ENCODE measurements around the gene CEL.

CEL gene

DNA sequence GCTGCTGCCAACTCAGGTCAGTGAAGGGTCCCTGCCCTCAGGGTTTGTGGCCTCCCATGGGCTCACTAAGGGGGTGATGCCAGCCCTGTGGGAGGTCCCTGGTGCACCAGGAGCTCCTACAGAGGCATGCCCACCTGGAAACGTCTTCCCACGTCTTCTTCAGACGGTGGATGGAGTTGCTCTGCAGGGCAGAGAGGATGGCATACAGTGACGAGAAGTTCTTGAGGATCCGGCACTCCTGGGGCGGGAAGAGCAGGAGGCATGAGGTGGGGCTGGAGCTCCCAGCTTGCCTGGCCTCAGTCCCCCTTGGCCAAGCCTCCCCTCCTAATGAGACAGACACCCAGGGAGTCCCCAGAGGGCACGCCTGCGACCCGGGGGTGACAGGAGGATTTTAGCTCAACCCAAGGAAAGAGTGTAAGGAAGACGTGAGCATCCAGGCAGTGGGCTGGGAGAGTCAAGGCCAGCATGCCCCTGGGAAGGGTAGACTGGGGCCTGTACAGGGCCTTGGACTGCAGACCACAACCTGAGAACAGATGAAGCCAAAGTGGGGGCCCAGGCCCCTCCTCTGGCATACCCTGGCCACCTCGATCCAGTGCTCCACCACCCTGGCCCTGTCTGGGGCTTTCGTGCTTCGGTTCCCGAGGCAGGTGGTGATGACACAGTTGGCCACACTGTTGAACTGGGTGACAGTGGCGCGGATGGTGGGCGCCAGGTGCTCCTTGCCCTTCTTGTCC, 44.9 kb downstream of the CEL start:
- no peak for DNase-seq

DNA sequence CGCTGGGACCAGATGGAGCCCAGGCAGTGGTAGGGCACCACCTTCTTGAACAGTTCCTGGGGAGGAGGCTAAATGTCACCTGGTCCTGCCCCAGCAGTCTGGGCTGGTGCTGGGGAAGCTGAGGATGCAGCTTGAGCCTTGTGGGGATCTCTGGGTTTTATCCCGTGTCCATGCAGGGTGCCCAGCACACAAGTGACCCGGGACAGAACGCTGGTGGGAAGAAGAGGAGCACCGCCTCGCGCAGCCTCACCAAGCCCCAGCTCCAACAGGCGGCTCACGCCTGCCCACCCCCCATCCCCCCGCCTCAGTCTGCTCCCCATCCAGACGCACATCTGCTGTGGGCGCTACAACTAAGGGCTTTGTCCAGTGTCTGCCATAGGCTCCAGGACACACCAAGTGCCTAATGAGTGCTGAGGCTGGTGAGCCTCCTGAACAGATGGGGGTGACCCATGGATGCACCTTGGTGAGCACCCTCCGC, 45.5 kb downstream of the CEL start:
- no peak for DNase-seq

DNA sequence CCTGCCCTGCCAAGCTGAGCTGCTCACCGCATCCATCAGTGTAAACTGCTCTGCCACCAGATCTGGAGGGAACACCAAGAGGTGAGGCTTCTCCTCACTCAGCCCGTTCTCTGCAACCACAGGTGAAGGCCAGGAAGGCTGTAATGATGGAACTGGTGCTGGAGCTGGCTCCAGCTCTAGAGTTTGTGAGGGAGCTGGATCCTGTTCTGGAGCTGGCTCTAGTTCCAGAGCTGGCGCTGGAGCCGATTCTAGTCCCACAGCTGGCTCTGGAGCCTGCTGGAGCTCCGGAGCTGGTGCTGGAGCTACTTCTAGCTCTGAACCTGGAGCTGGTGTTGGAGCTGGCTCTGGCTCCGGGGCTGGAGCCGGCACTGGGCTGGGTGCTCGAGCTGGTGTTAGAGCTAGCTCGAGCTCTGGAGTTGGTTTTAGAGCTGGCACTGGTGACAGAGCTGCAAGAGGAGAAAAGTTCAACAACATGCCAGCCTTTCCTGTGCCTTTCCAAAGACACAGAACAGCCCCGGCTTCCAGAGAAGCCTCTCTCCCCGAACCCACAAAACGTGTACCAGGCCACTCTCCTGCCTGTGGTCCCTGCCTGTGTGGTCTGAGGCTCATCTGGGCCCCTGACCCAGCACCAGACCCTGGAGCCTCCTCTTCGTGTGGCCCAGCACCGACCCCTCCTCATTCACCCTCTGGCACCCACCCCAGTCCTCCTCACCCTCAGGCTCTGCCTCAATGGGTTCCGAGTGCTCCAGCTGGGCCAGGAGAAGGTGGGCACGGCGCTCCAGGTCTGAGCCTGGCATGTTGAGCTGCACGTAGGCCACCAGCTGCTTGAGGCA, 46.4 kb downstream of the CEL start:
- DNase-seq = no peak

DNA sequence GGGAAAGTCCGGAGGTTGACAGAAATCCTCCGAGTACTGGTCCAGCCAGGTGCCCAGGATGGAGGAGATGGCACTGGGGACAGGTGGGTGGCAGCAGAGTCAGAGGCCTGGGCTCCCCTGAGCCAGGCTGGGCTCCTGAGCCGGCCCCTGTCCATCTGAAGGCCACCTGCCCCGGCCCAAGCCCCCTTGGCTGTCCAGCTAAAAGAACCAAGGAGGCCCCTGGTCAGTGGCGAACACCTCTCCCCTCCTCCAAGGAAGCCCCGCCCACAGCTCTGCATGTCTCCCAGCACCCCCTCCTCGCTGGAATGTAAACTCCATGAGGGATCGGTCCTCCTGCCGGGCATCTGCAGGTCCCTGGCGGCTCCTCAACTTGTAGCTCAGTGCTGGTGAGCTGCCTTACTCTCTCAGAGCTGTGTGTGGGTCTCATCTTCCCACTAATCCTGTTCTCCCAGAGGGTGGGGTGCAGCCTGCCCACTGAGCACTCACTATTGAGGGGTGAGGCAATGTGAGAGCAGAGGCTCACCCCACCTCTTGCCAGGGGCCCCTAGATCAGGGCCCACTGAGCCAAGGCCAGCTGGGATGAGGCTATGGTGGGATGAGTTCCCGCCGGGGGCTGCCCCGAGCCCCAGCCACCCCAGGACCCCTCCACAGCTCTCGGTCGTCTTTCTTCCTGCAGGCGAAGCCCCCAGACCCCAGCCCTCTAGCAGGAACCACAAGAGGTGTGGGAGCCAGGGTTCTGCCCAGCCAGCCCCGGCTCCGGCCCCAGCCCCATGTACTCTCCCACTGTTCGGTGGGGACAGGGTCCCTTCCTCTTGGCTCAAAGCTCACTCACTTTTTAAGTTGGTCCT, 47.2 kb downstream of the CEL start:
- no peak for DNase-seq

DNA sequence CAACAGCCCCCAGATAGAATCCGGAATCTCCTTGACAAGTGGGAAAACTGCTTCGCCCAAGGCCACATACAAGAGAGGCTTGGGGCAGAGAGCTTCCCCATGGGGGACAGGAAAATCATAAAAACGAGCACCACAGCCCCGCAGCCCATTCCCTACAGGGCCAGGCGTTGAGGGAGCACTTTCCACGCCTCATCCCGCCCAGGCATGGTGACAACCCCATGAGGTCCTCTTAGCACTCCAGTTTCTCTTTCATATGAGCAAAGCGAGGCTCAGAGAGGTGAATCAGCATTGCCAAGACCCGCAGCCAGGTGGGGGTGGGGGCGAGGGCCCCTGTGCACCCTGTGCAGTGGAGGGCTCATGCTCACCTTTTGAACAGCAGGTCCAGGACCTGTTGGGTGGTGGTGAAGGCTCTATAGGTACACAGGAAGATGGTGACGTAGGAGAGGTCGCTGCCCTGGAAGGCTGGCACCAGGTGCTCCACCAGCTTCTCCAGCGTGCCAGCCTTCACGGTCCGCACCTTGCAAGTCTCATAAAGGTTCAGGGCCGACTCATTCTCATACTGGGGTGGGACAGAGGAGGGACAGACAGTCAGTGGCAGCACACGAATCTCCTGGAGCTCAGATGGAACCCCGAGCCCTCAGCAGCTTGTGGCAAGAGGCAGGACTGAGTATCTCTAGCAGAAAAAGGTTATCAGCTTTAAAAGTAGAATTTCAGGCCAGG, 48.3 kb downstream of the CEL start:
- DNase-seq = no peak

DNA sequence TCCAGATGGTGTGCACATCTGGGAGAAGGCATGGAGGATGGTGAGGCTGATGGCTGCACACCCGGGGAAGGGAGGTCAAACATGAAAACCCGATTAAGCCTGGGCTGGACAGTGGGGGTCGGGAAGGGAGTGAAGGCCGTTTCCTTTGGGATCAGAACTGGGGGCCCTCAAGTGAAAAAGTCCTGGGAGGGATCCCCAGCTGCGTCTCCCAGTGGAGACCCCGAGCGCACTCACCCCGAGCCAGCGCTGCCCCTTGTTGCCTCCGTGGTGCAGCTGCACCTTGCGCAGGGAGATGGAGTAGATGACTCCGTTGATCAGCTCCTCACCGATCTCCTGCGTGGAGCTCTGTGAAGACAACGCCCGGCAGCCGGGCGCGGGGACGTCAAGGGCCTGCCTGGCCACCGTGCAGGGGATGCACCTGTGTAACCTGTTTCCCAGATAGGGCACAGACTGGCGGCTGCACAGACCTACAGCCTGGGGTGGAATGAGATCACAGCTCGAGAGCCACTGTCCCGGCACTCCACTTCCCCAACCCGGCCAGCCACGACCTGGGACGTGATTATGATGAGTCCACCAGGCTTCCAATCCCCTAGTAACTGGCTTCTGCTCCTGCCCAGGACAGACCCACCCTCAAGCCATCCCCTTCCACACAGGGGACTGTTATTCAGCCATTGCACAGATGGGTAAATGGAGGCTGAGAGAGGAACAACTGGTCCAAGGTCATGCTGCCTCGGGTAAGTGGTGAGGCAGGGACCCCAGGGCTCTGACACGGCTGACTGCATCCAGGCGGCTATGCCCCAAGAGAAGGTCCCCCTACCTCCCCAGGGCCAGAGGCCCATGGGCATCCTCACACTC, 50.3 kb downstream of the CEL start:
- DNase-seq = no peak

DNA sequence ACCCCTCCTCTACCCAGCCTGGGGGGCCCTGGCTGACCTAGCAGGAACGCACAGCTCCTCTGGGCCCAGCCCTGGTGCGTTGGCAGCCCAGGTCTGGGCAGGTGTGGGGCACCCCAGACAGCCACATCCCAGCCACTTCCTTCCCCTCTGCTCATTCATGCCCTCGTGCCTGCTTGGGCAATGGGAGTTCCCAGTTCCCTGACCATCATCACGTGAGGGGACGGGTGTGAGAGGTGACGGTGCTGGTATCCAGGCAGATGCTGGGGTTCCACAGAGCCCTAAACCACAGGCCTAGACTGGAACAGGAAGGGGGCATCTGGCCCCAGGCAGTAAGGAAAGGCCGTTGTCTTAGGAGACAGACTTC, 50.9 kb downstream of the CEL start:
- DNase-seq = no peak

DNA sequence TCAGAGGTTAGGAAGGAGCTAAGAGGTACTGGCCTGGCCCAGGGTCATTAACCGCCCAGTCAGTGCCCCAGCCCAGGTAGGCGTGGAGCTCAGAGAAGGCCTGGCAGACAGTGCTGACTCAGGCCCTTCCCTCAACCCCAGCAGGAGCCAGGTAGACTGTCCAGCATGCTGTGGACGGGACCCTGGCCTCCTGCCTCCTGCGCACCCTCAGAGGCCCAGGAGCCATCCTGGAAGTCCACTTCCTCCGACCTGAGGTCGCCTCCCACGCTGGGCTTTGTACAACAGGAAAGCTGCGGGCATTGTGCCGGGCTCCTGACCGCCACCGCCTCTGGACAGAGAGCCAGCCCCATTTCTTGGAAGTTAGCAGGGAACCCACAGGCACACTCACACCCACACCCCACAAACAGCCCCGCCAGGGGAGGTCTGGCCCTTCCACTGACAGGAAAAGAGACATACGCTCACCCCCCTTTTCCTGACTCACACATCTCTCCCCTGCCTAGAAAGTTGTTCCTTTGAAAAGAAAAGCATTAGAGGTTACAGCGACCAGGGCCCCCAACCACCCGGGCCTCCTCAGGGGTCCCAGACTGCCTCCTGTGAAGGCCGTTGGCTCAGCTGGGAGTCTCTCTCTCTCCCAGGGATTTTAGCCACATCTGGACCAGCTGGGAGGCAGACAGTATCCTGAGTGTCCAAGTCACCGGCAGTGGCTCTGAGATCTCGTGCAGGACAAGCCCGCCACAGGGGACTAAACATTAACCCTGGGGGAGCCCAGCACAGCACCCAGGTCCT, 51.6 kb downstream of the CEL start:
- no peak for DNase-seq

DNA sequence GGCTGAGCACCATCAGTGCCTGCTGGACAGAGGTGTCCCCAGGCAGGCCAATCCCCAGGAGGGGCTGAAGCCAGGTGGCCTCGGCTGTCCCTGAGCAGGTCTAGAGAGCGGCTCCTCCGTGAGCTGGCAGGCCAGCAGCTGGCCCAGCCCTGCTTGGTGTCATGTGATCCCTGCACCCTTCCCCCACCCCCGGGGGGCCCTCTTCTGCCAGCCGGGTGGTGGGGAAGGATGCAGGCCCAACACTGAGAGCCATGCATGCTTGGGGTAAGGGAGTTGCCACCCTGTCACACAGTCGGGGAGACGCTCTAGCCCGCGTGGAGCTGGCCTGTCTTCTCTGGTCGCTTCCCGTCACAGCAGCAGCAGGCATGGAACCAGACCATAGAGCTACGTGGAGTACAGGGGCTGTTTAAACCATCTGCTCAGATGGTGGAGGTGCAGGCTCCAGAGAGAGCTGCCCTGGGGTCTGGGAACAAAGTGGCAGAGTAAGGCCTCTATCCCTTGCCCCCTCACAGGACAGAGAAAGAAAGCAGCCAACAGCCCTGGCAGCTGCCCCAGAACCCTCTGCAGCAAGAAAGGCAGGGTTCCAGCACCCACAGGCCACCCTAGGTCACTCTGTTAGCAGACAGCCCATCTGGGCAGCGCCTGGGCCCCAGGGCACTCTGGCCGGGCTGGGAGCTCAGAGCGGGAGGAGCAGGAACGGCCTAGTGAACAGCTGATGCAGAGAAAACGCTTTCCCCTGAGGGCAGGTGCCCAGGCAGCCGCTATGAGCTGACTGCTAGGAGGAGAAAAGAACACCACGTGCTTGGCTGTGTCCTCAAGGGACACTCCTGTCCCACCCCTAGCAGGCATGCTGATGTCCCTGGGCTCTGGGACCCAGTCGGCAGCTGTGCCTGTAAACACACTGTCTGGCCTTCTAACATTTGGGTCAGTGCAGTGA, 52.4 kb downstream of the CEL start:
- no peak for DNase-seq

DNA sequence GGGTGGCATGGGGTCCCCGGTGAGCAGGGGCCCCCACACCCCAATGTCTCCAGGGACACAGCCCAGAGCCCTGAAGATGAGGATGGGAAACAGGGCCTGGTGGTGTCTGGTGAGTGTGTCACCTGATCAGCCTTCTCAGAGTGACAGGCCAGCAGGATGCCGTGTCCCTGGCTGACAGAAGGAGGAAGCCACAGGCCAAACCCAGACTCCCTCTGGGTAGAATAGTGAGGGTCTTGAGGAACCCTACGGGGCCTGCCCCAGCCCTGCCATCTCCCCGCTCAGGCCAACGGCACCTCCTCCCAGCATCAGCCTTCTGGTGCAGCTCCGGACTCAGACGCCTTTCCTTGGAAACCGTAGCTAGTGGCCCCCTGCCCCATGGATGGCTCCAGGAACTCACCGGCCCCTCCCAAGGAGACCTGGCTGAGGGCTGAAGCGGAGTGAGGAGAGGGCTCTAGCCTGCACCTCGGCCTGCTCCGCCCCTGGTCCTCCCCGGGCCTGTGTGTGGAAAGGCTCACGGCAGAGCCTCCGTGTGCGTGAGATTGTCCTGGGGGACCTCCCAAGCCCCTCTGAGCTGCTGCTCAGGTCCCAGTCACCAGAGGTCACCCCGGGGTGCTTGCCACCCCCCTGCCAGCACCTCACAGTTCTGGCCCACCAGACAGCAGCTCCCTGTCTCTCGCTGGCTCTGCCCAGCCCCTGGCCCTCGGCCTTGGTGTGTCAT, 53.3 kb downstream of the CEL start:
- DNase-seq = no peak

DNA sequence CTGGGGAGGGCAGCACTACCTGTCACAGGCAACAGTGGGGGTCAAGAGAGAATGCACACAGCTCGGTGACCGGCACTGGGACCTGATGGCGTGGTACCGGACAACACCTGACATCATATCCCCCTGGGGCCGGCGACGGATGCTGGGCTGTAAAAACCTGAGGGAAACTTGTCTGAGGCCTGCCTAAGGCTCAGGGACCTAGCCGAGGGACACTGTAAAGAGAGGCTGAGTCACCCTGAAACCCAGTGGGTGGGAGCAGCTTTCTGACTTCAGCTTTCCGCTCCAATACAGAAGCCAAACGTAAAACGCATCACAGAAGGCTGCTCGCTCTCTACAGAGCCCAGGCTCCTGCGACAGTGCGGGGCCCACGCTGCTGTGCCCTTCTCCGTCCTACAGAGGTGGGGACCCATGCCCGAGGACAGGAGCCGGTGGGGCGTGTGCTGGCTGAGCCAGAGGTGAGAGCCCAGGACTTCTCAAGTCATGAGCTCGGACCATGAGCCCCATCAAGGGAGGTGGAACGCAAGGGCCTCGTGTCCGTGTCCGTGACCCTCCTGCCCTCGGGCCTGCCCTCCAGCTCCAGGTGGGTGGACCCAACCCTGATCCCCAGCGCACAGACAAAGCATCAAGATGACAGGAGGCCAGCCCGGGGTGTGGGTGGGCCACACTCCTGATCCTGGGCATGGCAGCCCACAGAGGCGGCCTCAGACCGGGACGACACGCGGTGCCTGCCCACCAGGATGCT, 54.0 kb downstream of the CEL start:
- no peak for DNase-seq

DNA sequence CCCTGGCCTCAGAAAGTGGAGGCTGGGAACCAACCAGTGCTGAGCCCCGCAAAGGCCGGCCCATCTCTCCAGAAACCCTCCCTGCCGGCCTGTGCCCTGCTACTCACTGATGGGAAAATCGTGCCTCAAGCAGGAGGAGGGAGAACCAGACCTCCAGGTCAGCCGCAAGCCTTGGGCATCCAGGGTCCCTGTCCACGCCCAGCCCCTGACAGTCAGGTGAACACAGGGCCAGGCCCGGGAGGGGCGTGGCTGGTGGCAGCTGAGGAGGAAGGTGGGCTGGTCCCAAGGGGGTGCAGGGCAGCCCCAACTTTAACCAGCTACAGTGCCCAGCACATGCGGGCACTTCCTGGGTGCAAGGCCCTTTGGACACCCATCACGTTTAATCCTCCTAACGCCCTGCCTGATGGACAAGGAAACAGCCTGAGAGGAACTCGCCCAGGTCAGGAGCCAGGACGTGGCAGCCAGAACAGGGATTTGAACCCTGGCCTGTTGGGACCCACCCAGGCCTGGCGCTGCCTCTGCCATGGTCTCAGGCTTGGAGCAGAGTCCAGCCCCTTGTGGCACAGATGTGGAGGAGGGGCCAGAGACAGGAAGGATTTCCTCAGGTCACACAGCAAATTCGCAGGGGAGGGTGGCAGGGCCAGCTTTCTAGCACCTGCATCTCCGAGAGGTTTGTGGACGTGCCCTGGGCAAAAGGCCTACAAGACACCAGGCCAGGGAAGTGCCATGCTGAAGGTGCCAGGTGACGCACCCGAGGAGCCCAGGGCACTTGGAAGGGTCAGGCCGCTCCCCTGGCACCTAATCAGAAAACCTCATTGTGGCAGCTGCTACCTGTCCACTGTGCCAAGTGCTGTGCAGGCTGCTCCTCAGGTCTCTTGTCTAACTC, 54.8 kb downstream of the CEL start:
- no peak for DNase-seq

DNA sequence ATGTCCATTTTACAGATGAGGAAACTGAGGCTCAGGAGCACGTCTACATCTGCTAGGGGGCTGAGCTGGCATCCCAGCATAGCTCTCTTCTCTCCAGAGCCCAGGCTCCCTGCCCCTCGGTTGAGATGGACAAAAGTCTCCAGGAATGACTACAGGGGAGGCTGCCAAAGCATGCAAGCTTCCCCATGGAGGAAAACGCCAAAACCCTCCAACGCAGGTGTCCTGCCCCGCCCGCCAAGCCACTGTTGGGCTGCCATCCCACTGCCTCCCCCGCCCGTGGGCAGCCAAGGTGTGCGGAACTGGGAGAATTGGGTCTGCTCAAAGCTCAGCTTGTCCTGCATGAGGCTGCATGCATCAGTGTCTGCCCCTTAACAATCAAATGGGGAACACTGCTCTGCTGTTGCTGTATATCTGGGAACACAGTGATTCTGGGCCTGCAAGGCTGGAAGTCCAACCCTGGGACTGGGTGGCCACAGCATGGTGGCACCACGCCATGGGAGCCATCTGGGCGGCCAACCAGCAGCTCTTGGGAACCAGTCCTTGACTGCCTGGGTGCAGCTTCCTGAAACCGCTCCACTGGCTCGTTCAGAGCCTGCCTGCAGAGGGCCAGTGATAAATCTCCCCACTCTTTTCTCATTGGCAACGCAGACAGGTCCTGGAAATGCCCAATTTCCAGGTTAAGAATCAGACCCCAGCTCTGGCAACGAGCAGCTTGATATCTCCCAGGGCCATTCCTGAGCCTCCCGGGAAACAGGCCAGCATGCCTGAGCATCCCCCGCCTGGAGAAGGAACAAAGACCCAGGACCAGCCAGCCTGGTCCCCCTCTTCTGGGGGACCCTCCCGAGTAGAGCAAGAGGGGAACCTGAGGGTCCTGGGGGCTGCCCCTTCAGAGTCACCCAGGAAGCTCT, 55.7 kb downstream of the CEL start:
- no peak for DNase-seq

DNA sequence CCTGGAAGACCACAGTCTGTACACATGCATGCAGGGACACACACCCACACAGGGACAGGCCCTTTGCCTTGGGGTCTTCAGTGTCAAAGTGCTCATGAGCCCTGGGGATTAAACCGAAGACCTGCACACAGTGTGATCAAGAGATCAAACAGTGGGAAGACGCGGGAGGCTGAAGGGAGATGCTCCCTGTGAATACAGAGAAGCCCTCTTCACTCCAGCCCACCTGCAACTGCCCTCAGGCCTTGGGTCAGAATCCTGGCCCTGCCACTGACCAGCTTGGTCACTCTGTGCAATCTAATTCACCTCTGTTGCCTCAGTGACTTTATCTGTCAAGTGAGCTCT, 56.4 kb downstream of the CEL start:
- no peak for DNase-seq

DNA sequence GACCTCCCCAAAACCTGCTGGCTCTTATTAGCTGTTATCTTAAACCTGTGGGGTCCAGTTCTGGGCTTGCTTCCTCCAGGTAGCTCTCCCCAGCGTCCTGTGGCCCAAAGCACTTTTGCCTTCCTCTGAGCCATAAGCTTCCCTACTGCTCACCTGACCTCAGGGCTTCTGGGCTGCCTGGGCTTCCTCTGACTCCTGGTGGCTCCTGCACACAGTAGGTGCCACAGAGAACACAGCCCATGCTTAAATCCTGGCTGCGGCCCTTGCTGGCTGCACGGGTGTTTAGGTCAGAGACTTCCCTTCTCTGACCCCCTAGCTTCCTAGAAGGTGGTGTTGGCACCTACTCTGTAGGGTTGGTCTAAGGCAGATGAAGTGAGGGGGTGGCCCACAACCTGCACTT, 56.8 kb downstream of the CEL start:
- DNase-seq = no peak

Data from stimulated activated naive CD4-positive, alpha-beta T cell (primary cell).